HS-5 (cell line): Measurements from ENCODE around the gene NBAS.
A peak's percentile ranks its signal among the peaks of the same experiment; 100 is the strongest.
"Not testable (repeated sequence)": the region's sequence is repeated elsewhere in the genome, so short reads cannot be mapped to it uniquely, and the experiment has no call there.

Experiments
- DNase-seq: peaks from one replicate; pipeline ENCODE4 v3.0.0-alpha.2; 2012; ENCODE audit warnings: low read depth

The NBAS gene

DNA sequence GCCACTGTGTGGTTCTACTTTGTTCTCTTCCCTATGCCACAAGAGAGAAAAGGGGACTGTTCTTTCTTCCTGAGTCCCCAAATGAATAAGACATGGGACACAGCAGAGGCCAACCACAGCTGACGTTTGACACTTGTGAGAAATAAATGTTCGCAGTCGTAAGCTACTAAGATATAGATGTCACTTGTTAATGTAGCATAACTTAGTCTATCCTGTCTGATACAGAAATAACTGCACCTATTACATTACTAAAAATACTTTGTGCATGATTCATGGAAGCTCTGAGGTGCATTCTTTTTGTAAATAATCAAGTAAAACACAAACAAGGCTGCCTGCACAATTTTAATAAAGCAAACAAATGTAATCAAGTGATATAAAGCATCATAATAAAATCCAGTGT lies 148.8 kb downstream of the NBAS start:
- no peak for DNase-seq

DNA sequence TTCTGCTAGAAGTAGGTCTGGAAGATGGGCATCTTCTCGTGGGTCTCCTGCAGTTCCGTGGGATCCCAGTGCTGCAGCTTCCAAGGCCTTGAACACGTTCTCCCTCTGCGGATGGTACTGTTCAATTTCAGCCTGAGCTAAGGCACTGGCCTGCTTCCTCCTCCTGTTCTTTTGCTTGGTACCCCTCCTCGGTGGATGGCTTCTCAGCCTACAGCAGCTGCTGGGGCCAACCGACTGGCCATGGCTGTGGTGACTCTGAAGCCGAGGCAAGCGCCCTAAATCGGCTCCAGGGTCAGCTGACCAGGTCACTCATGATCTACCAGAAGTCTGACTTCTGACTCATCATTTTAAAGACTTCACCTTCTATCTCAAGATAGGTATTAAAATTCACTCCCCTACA lies 150.2 kb downstream of the NBAS start:
- DNase-seq = no peak

DNA sequence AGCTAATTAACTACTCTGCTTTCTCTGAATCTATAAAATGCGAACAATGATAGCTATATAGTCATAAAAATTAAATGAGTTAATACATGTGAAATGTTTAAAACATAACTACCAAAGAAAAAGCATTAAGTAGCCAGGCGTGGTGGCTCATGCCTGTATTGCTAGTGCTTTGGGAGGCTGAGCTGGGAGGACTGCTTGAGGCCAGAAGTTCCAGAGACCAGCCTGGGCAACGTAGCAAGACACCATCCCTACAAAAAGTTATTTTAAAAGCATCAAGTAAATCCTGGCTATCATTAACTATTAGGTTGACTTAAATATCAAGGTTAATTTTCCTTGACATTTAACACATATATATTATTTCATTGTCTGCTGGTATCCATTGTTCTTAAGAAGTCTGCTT lies 152.4 kb downstream of the NBAS start:
- no peak for DNase-seq

DNA sequence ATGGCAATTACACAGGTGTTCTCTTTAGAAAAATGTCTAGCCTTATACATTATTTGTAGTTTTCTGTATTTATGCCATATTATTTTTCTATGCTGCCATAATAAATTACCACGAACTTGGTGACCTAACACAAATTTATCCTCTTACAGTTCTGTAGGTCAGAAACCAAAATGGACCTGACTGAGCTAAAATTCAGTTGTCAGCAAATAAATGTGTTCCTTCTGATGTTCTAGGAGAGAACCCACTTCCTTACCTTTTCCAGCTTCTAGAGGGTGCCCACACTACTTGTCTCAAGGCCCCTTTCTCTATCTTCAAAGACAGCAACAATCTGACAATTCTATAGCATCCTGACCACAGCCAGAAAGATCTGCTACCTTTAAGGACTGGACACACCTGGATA lies 153.5 kb downstream of the NBAS start:
- no peak for DNase-seq

DNA sequence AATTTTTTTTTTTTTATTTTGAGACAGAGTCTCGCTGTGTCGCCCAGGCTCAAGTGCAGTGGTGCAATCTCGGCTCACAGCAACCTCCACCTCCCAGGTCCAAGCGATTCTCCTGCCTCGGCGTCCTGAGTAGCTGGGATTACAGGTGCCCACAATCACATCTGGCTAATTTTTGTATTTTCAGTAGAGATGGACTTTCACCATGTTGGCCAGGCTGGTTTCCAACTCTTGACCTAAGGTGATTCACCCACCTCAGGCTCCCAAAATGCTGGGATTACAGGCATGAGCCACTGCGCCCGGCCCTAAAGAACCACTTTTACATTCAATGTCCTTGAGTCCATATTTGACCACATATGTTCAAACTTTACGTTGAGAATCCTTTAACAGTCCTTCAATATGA lies 156.6 kb downstream of the NBAS start:
- not testable (repeated sequence) for DNase-seq

DNA sequence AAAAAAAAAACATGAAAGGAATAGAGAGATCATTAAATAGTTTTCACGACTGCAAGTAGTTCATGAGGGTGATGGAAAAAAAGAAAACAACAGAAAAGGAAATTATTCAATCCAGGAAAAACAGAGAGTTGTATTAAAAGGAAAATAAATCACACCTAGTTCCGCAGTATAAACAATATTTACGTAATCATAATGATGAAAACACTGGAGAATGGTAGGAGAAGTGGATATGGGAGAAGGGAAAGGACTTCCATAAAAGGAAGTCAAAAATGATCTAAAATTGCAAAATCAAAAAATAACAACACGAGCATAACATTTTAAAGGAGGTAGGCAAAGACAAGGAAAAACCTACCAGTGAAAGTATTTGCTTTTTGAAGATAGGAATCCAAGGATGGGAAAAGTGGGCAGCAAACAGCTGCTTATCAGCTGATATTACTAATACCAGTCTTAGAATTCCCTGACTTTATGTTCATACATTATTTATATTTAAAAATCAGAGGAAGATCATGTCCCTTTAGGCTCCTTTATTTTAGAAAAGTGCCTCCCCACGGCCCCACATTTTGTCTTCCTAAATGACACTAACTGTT lies 160.8 kb downstream of the NBAS start:
- no peak for DNase-seq

DNA sequence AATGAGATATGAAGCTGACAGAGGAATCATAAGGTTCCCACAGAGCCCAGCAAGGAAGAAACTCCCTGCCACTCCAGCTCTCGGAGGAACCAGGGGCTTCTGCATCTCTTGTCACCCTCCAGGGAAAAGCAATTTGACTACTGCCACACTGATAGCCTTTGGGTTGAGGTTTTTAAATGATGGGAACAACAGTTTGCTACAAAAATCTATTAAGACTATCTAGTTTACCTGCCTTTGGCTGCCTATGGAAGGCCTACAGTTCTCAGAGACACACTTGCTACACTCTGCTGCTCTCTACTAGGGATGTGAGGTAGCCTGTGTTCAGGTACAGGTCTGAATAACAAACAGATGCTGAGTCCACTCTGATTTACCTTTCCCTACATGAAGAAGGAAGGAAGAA lies 161.9 kb downstream of the NBAS start:
- no peak for DNase-seq

DNA sequence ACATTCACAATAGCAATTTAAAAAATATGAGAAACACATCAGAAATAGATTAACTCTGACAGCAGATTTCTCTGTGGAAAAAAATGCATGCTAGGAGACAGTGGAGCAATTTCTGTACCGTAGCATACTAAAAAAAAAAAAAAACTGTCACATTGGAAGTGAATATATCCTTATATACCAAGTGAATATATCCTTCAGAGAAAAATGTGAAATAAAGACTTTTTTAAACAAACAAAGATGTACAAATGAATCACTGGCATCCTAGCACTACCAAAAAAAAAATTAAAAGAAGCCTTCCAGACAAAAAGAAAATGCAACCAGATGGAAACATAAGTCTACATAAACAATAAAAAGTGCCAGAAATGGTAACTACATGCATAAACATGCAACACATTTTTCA lies 169.4 kb downstream of the NBAS start:
- DNase-seq = no peak

DNA sequence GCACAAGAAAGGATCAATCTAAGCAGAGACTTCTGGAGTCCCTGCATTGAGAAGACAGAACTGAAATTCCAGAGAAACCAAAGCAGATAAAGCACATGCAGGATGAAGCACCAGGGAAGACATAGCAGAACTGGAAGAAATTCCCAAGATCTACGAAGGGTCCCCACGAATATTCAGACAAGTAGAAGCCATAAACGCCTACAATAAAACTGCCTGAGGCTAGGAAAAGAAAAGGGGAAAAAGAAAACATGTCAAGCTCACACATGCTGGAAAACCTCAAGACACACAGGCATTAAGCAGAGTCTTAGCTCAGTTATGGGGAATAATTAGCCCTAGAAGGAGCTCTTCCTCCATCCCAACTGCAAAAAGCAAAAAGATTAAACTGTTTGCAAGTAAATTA lies 171.2 kb downstream of the NBAS start:
- DNase-seq = no peak

DNA sequence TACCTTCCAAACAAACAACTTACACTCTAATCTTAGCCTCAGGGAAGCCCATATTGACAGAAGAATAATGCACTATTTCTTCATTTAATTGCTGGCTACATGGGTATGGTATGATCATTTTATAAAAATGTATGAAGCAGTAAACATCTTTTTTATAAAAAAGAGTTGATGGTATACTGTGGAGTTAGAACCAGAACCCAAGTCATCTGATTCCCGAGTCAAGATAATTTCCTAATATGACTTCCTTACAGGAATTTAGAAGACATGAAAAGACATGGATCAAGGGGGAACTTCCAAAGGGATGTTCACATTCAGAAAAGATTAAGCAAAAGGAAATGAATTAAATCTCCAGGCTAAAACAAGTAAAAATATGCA lies 171.8 kb downstream of the NBAS start:
- DNase-seq = no peak

DNA sequence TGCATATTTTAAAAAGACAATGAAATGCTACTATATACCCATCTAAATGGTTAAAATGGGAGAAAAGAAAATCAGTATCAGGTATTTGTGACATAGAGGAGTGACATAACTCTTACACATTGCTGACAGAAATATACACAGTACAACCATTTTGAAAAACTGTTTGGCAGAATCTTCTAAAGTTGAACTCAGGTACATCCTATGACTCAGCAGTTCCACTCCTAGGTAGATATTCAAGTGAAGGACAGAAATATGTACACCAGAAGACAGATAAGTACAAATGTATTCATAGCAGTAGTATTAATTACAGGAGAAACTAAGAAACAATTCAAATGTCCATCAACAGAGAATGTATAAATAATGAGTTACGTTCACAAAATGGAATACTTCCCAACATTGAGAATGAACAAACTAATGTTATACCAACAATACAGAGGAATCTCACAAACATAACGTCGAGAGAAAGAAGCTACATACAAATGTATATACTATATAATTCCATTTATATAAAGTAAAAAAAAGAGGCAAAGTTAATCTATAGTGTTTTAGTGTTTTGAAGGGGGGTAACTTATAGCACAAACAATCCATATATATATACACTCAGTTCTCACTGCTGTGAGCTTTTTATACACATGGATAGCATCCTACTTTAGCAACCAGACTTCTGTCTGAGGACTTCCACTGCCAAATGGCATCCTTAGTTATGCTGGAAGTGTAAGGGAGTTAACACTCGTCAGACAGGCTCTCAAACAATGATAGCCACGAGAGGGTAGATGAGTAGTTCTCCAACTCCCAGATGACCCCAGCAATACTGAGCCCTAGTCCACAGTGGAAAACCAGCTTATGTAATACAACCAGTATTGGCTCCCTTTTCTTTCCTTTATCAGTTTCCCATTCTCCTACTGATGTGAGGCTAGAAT lies 172.5 kb downstream of the NBAS start:
- DNase-seq = no peak

DNA sequence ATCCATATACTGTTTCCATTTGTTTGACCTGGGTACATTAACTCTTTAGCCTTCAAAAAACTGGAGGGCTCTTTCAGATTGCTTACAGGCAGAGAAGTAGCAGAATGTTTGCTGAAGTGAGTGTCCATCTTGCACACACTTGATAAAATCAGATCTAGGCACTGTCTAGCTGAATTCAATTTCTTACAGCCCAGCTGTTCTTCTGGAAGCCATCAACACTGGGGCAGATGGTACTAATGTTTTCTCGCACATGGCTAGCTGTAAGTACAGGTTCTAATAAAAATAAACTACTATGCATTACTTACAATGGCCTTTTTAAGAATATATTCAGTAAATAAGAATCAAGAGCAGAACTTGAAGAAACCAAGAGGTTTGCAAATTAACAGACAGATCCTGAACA lies 175.9 kb downstream of the NBAS start:
- no peak for DNase-seq

DNA sequence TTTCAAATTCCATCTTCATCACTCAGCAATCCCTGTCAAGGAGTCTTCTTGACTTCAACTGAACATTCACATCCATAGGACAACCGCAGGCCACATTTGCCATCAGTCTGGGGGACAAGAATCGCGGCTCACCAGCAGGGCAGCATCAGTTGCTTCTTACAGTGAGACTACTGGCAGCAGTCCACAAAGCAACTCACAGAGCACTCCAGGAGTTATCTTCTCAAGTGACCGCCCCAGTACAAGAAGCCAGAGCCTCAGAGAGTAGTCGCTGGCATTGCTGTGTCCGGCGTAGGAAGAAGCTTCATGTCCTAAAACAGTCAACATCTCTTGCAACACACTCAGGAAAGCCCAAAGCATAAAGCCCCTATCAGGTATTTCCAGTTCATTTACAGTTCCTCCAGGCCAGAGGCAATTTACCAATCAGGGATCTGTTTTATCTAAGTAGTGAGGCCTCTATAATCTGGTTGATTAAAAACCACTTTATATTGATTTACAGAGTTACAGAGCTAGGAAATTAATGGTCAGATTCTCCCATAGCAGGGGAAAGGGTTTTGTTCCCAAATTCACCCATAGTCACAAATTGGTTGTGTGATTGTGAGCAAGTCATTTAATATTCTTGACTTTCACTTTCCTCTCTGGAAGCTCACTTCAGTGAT lies 177.3 kb downstream of the NBAS start:
- DNase-seq = no peak

DNA sequence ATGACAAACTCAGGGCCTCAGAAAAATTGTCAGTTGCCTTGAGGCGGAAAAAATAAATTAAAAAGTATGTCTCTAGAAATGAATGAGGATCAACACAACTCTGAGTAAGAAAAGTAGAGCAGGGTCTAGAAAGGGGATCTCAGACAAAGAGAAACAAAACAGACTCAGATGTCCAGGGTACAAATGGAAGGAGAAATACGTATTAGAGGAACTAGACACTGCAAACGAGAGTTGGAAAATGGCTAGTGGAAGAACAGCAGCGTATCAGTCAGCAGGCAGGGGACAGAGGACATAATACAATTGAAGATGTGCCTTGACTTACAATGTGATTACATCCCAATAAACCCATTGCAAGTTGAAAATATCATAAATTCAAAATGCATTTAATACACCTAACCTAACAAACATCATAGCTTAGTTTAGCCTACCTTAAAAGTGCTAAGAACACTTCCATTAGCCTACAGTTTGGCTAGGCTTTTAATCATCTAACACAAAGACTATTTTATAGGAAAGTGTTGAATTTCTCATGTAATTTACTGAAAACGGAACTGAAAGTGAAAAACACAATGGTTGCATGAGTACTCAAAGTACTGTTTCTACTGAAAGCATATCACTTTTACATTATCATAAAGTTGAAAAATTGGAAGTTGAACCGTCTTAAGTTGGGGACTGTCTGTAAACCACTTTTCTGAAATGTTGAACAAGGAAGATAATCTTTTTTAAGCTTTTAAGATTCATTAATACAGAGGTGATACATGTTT lies 182.8 kb downstream of the NBAS start:
- no peak for DNase-seq

DNA sequence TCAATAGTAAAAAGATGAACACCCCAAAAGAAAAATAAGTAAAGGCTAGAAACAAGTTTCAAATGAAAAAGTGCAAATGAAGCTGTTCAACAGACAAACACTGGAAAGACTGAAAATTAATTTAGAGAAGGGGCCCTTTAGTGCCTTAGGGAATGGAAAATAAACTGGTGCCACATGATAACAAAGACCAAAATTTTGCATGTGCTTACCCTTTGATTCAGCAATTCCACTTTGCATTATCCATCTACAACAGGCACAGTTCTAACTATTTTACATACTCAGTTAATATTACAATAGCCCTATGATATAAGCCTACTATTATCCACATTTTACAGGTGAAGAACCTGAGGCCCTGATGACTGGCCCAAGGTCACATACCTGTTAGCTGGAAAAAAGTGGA lies 183.9 kb downstream of the NBAS start:
- DNase-seq = no peak

DNA sequence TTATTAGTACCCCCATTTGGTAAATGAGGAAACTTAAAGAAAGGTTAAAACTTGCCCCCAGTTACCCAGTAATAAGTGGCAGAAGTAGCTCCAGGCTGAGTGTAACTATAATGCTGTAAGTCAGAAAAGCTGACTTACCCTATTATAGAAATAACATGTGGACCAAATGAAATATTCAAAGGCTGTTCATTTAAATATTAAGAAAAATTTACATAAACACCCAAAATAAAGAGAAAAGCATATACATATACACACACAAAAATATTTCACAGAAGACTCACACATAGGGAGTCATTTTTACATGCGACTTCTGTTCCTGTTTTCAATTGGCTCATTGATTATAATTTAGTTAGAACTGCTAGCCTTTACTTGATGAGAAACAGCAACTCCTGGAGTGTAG lies 189.1 kb downstream of the NBAS start:
- DNase-seq = no peak

DNA sequence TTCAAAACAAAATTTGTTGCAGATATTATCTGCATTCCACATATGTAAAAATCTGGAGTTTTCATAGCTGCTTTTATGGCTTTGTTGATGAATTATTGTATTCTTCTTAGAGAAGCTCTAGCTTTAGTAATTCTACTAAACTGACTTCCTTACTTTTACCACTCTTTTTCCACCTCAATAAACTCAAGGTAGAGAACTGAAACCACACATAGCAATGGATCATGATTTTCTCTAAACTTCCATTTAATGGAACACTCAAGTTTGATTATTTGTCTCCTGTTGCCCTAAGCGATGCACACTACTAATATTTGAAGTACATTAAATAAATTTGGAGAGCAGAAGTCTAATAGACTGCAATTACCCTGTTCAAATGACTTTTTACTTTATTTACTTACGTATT lies 192.0 kb downstream of the NBAS start:
- no peak for DNase-seq

DNA sequence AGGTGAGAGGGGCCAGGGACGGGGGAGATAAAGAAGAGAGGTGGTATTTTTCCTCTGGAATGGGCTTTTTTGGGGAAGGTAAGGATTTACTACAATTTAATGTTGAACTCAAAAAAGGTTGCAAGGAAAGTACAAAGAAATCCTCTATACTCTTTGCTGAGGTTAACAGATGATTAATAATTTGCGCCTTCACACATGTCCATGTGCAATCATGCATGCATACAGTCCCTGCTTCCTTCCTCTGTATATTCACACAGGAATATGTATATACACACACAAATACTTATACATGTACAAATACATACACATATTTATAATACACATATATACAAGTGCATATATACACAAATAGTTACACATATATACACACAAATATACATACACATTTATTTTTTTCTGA lies 193.4 kb downstream of the NBAS start:
- DNase-seq = no peak

DNA sequence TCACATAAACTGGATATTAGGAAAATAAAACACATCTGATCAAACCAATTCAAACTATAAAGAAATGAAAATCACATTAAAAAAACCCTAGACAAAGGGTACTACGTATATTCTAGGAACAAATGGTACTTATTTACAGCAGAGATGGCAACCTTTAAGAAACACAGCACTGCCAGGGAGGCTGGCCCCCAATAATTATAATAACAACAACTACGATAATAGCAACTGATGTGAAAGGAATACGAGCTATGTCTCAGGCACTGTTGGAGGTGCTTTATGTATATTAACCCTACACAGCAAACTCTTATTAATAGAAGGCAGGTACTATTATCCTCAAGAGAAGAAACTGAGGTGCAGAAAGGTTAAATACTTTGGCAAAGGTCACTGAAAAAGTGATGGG lies 193.9 kb downstream of the NBAS start:
- DNase-seq = no peak

DNA sequence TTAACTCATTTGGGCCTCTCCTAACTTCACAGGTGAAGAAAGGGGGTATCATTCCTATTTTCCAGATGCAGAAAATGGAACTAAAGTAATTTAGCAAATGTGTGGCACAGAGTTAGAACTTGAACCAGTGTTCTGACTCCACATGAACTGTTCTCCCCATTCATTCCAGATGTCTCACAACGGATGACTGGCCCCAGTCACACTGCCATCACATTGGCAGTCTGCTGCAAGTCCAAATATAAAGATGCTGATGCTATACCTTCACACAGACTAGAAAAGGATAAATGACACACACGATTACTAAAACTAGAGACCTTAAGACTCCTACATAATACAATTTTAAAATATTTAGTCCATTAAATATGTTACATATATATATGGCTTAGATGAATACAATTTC lies 195.7 kb downstream of the NBAS start:
- no peak for DNase-seq

DNA sequence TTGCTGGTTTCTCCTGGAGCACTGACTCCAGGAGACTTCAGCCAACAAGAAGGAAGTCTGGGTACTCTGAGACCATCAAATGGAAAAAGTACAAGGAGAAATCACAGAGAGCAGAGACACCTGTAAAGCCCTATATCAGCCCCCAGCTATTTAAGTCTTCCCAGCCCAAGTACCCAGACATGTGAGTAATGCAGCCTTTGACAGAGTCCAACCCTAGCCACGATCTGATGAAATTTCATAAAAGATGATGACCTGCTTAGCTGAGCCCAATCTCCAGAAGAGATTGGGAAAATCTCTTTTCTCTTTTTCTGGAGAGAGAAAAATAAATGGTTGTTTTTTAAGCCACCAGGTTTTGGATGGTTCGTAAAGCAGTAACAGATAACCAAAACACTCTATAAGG lies 196.6 kb downstream of the NBAS start:
- DNase-seq = no peak

DNA sequence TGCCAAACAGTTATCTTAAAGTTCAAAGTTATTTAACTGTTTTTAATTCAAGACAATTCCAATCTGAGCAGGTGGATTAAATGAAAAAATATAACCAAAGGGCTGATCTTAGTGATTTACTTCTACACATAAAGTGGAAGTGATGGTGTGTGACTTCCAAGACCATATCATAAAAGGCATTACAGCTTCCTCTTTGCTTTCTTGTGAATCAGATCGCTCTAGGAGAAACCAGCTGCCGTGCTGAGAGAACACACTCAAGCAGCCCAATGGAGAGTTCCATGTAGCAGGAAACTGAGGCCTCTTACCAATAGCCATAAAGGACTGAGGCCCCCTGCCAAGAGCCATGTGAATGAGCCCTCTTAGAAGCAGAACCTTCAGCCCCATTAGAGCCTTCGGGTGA lies 197.4 kb downstream of the NBAS start:
- DNase-seq = no peak

DNA sequence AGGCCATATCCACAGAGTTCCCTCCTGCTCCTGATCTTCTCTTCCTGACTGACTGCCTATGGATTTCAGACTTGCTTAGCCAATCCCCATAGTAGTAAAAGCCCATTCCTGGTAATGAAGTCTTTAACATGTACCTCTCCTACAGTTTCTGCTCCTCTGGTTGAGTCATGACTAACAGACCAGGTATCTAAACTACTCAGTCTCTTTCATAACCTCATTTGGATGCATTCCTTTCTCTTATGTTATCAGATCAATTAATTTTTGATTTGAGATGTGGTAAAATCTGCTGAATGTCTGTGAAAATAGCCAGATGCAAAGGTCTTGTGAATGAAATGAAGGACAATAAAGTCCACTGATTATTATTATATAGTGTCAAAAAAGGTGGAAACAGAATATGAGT lies 198.0 kb downstream of the NBAS start:
- DNase-seq = peak; percentile 22
